Esophagus muscularis mucosa (tissue), 3 donors: ENCODE results near the gene NUFIP1.

Source experiments
- CTCF ChIP-seq, 3 experiments: fragments of 200-600 bp in 2 of 3; fragments of 450-650 bp in 1 of 3; sonication (generic) in 2 of 3; IDR thresholded peaks; one replicate each; pipeline ENCODE4 v1.5.1; 2017 to 2019; ENCODE audit warnings: antibody characterized with exemption in 3 of 3, mild to moderate bottlenecking in 2 of 3, moderate library complexity in 1 of 3
- POLR2A ChIP-seq: fragments of 450-650 bp; IDR thresholded peaks from one replicate; pipeline ENCODE4 v1.6.1; 2017; ENCODE audit warnings: antibody characterized with exemption, moderate library complexity, mild to moderate bottlenecking, low read depth
- POLR2AphosphoS5 ChIP-seq, 2 donors: sonication (generic); formaldehyde crosslinking; IDR thresholded peaks; one replicate each; pipeline ENCODE4 v1.6.1; 2017; ENCODE audit warnings: antibody characterized with exemption in 2 of 2

- TF ChIP-seq POLR2A (no peak), CTCF (IDR thresholded peaks at IDR 0.05) (no peak), POLR2AphosphoS5 (IDR thresholded peaks at IDR 0.05) (no peak)
These were observed 38.1 kb downstream of the NUFIP1 start for GRCh38 chr13:44951184-44951583.
